Measurements from ENCODE around the gene HMCES. TPM values are rescaled to one million over a fixed set of nuclear protein-coding genes. Genes with fewer than 3 reads are reported as not detected.

The HMCES gene
- total RNA-seq, 2 donors from 2014 or later = 48.2 to 55.3 TPM

Other genes starting within 250 kb of the HMCES start
- 10 to 100 TPM in 1 of 2 donors, 1 to 10 TPM in 1; 3.8 to 68.5 TPM for gene GP9, start 218.1 kb upstream of the HMCES start, total RNA-seq
- gene RAB43, start 157.1 kb upstream of the HMCES start, total RNA-seq = 10 to 100 TPM; 33.7 to 37.8 TPM
- gene ISY1, start 117.8 kb upstream of the HMCES start, total RNA-seq = 10 to 100 TPM; 39.0 TPM
- gene CNBP, start 95.0 kb upstream of the HMCES start, total RNA-seq = 100 to 1,000 TPM; 253 to 276 TPM
- 100 to 1,000 TPM; 101 to 102 TPM for gene COPG1, start 29.3 kb upstream of the HMCES start, total RNA-seq
- 1 to 10 TPM; 2.3 to 5.2 TPM for gene EFCAB12, start 149.8 kb downstream of the HMCES start, total RNA-seq
- 10 to 100 TPM; 44.7 to 49.4 TPM for gene MBD4, start 161.1 kb downstream of the HMCES start, total RNA-seq
- 10 to 100 TPM; 20.1 to 22.8 TPM for gene IFT122, start 161.4 kb downstream of the HMCES start, total RNA-seq
- not detected for gene RHO, start 249.8 kb downstream of the HMCES start, total RNA-seq